ENCODE results near the gene KMT2A.
"Not testable (repeated sequence)": the region's sequence is repeated elsewhere in the genome, so short reads cannot be mapped to it uniquely, and the experiment has no call there.

Gene KMT2A

DNA sequence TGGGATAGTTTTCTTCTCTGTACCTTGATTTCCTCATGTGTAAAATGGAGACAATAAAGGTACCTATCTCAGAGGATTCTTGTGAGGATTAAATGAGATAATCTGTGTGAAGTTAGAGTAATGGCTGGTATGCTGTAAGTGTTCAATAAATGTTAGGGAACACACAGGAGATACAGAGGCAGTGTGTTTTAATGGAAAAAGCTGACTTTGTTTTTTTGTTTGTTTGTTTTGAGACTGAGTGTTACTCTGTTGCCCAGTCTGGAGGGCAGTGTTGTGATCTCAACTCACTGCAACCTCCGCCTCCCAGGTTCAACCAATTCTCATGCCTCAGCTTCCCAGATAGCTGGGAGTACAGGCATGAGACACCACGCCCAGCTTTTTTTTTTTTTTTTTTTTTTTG is 133.4 kb downstream of the KMT2A start:
- Histone ChIP-seq H3K4me1 (peaks cover 21 to 34% (median 29%) of the 10 kb centered on the region in 10 experiments), H4K20me1 (peaks cover 13 to 22% (median 17%) of the 10 kb centered on the region in 11 experiments), H3K9ac (no peak overlapping the region), H3K27ac (no peak overlapping the region), H3K36me3 (peaks cover 0 to 7% (median under 1%) of the 10 kb centered on the region in 11 experiments; a peak in 4 of 22 replicates), H3K4me3 (no peak overlapping the region), H3K4me2 (no peak overlapping the region), H3K9me3 (replicated peaks in 1 of 11) (no peaks in the 10 kb centered on the region), H3K27me3 (no peaks in the 10 kb centered on the region)
- TF ChIP-seq Cebpa-rat (IDR thresholded peaks at IDR 0.05): no peak

DNA sequence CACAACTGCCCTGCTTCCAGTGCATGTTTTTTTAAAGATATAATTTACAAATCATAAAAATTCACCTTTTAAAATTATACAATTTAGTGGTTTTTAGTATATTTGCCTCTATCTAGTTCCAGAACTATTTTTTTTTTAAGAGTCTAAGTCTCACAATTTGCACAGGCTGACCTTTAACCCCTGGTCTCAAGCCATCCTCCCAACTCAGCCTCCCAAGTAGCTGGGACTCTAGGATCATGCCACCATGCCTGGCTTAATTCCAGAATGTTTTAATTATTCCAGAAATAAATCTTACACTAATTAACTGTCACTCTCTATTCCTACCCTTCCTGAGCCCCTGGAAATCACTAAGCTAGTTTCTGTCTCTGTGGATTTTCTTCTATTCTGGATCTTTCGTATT is 134.5 kb downstream of the KMT2A start:
- Histone ChIP-seq H3K36me3 (peaks cover 0 to 11% (median 3%) of the 10 kb centered on the region in 11 experiments; a peak in 4 of 22 replicates), H3K27ac (no peak overlapping the region), H3K9me3 (replicated peaks in 1 of 11) (no peaks in the 10 kb centered on the region), H3K27me3 (no peaks in the 10 kb centered on the region), H3K4me3 (no peak overlapping the region), H3K4me2 (peak overlapping the region in 1 of 11 experiments; percentile 93; a peak in 5 of 22 replicates), H3K4me1 (peaks cover 24 to 33% (median 32%) of the 10 kb centered on the region in 10 experiments), H4K20me1 (peaks cover 24 to 33% (median 28%) of the 10 kb centered on the region in 11 experiments), H3K9ac (no peak overlapping the region)
- no peak for TF ChIP-seq Cebpa-rat (IDR thresholded peaks at IDR 0.05)

DNA sequence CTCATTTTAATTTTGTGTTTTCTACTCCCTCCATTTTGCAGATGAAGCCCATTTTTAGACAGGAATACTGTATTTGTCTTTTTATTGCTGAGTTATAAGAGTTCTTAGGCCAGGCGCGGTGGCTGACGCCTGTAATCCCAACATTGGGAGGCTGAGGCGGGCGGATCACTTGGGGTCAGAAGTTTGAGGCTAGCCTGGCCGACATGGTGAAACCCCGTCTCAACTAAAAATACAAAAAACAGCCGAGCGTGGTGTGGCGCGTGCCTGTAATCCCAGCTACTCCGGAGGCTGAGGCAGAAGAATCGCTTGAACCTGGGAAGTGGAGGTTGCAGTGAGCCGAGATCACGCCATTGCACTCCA is 135.4 kb downstream of the KMT2A start:
- peak overlapping the region; percentile 85 to 100 (median 96) for H3K4me3 ChIP-seq

DNA sequence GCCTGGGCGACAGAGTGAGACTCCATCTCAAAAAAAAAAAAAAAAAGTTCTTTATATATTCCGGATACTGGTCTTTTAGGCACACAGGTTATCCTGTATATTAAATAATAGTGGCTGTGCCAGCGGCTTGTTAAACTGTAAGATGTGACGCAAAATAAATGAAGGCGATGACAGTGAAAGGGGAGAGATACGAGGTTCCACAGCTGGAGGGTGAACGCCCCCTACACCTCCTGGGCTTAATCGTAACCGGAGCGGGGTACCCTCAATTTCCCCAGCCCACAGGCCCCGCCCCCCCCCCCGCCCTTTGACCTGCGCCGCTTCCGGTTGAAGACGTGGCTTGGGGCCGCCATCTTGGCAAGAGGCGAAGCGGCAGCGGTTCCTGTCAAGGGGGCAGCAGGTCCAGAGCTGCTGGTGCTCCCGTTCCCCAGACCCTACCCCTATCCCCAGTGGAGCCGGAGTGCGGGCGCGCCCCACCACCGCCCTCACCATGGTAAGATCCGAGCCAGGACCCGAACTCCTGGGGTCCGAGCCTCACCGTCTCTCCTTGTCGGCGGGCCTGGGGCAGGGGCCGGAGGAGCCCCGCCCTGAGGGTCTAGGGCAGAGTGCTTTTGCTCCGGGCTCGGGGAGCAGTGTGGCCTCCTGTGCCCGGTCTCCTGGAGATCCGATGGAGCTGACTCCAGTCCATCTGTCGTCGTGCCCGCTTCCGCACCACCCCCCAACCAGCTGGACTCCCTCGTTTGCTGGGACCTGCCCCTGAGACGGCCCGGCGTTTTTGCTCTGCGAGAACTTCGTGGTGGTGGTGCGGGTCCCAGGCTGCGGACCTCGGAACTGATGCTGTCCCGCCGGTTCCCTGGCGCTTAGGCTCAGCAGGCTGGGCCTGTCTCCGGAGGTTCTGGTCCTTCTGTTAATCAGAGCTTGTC is 136.0 kb downstream of the KMT2A start, which contains the start of gene ARCN1:
Gene ARCN1, plus strand, starts transcription at position 349 of the 920 bp plus-strand sequence. Its CDS starts 139 bp downstream, at position 488.
- Histone ChIP-seq H3K4me1 (peaks cover 24 to 44% (median 31%) of the 10 kb centered on the region in 10 experiments), H3K4me3 (peak within 1 kb of the TSS; percentile 85 to 100 (median 96)), H3K27ac (peak within 1 kb of the TSS; percentile 92 to 98 (median 97)), H4K20me1 (peaks cover 39 to 48% (median 43%) of the 10 kb centered on the region in 11 experiments), H3K9ac (peak within 1 kb of the TSS; percentile 92 to 99 (median 97)), H3K4me2 (peak within 1 kb of the TSS; percentile 73 to 98 (median 90)), H3K9me3 (replicated peaks in 1 of 11) (no peaks in the 10 kb centered on the region), H3K36me3 (peaks cover 9 to 23% (median 12%) of the 10 kb centered on the region in 11 experiments), H3K27me3 (no peaks in the 10 kb centered on the region)
- TF ChIP-seq Cebpa-rat (IDR thresholded peaks at IDR 0.05): no peak

More for the DNA sequence above, 135.4 kb downstream of the KMT2A start:
- Histone ChIP-seq H3K4me2 (peak overlapping the region; percentile 73 to 98 (median 90)), H3K27ac (peak overlapping the region; percentile 92 to 98 (median 97); a peak in 21 of 22 replicates), H3K9ac (peak overlapping the region; percentile 92 to 99 (median 97)), H3K4me1 (peaks cover 24 to 38% (median 31%) of the 10 kb centered on the region in 10 experiments), H3K36me3 (peaks cover 2 to 16% (median 6%) of the 10 kb centered on the region in 11 experiments; a peak in 21 of 22 replicates), H4K20me1 (peaks cover 33 to 42% (median 37%) of the 10 kb centered on the region in 11 experiments)
- not testable (repeated sequence) for H3K9me3 ChIP-seq (replicated peaks in 1 of 11); H3K27me3 ChIP-seq

DNA sequence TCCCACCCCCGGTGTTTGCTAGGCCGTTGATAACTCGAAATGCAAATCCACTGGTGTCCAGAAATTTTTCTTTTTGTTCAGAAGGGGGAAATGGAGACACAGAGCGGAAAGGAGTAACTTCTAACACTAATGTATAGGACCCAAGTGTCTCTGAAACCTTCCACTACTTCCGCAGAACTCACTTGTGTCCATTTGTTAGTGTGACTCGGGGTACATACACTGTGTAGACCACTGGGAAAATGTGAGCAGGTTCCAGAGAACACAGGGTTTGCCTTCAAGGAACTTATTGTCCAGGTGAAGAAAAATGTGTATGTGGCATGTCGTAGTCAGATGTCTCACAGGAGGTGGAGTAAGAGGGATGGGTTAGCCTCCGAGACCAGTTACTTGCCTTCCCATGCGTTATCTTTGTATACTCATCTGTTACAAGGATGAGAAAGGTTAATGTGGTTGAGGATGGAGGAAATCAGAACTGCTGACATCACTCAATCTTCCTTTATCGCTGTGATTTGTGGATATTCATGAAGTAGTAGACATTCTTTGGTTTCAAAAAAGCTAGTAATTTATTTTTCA is 136.8 kb downstream of the KMT2A start:
- Histone ChIP-seq H3K9ac (peak overlapping the region; percentile 92 to 99 (median 97)), H3K27ac (peak overlapping the region; percentile 92 to 98 (median 97)), H4K20me1 (peaks cover 47 to 56% (median 51%) of the 10 kb centered on the region in 11 experiments), H3K4me3 (peak overlapping the region; percentile 85 to 100 (median 96)), H3K4me2 (peak overlapping the region; percentile 73 to 98 (median 90)), H3K9me3 (replicated peaks in 1 of 11) (no peaks in the 10 kb centered on the region), H3K27me3 (no peaks in the 10 kb centered on the region), H3K36me3 (peaks cover 13 to 30% (median 15%) of the 10 kb centered on the region in 11 experiments), H3K4me1 (peaks cover 24 to 50% (median 32%) of the 10 kb centered on the region in 10 experiments)
- TF ChIP-seq Cebpa-rat (IDR thresholded peaks at IDR 0.05): no peak

DNA sequence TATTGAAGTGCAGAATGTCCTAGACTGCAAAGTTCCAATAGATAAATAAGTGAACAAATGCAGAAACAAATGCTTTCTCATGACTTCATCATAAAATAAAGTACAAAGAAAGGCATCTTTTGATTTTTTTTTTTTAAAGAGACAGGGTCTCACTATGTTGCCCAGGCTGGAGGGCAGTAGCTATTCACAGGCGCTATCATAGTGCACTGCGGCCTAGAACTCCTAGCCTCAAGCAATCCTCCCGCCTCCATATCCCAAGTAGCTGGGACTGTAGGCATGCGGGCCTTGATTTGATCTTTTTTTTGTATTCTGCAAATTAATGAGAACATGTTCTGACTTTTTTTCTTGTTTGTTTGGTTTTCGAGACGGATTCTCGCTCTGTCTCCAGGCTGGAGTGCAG is 138.3 kb downstream of the KMT2A start:
- peak overlapping the region; percentile 28 to 98 (median 90); a peak in 20 of 22 replicates for H3K4me2 ChIP-seq
- peaks cover 13 to 39% (median 25%) of the 10 kb centered on the region in 11 experiments for H3K36me3 ChIP-seq
- H3K27me3 ChIP-seq: no peaks in the 10 kb centered on the region
- H3K4me1 ChIP-seq: peaks cover 24 to 50% (median 32%) of the 10 kb centered on the region in 10 experiments
- no peaks in the 10 kb centered on the region for H3K9me3 ChIP-seq (replicated peaks in 1 of 11)
- peak overlapping the region in 1 of 10 experiments; percentile 21; a peak in 1 of 20 replicates for H3K4me3 ChIP-seq
- no peak for TF ChIP-seq Cebpa-rat (IDR thresholded peaks at IDR 0.05)
- 0 out of 22 replicates have a peak overlapping the region, but pooled peaks of 1 of the 11 experiments have one; percentile 15 for H3K9ac ChIP-seq
- H3K27ac ChIP-seq: no peak overlapping the region
- peaks cover 62 to 71% (median 66%) of the 10 kb centered on the region in 11 experiments for H4K20me1 ChIP-seq

Measured in BLaER1 treated with 17β-estradiol and CSF1 and Interleukin-3, amounts not matched to agents 10 nM and 100 nM (cell line).